GM23248 (cell line): ENCODE results near the gene NCMAP.

ENCODE experiments used
- EZH2 ChIP-seq: fragments of 200-600 bp; sonication (generic); IDR thresholded peaks from 2 replicates; pipeline ENCODE4 v1.6.1; 2018; ENCODE audit warnings: antibody characterized with exemption, mild to moderate bottlenecking; ENCODE audit not compliant: insufficient read depth, poor library complexity, severe bottlenecking
- EZH2phosphoT487 ChIP-seq: fragments of 200-600 bp; sonication (generic); IDR thresholded peaks from 2 replicates; pipeline ENCODE4 v1.6.1; 2018; ENCODE audit warnings: antibody characterized with exemption, moderate library complexity, mild to moderate bottlenecking, low read depth; ENCODE audit not compliant: insufficient read depth

GRCh38 chr1:24652382-24652781 is 96.5 kb downstream of the NCMAP start:
- TF ChIP-seq EZH2 (no peak), EZH2phosphoT487 (no peak)
